Left kidney (tissue), 2 donors: ENCODE measurements around the gene PKNOX2. TPM values are rescaled to one million over a fixed set of nuclear protein-coding genes. Genes with fewer than 3 reads are reported as not detected.

Experiments used
- DNase-seq: peaks from one replicate; pipeline ENCODE4 v3.0.0-alpha.2; 2013
- polyA plus RNA-seq: library from polyadenylated mRNA; unstranded; fragments of 120-200 nt; gene quantifications from one replicate; pipeline ENCODE4 v1.2.1, GENCODE V29; 2013; ENCODE audit not compliant: insufficient read length

The PKNOX2 gene
- polyA plus RNA-seq, 1 donor = 13.9 TPM

- no peak for DNase-seq
Measured at GRCh38 chr11:125446279-125446678, 281.7 kb downstream of the PKNOX2 start.

GRCh38 chr11:125447721-125448120 lies 283.2 kb downstream of the PKNOX2 start:
- no peak for DNase-seq

GRCh38 chr11:125448136-125448535 lies 283.6 kb downstream of the PKNOX2 start:
- no peak for DNase-seq

DNA sequence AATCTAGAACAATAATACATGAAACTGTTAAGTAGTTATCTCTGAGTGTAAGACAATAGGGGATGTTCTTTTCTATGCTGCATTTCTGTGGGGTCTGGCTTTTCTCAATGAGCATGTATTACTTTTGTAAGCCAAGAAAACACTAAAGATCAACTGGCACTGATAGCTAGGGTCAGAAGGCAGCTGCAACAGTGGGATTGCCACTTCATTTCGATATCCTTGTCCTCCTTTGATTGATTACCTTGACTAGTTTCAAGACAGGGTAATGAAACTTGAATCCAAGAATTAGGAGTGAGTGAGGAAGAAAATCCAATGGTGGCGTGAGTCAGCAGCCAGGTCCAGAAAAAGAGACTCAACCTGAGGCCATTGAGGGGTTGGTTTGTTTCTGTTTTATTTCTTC lies 285.0 kb downstream of the PKNOX2 start:
- DNase-seq = no peak

DNA sequence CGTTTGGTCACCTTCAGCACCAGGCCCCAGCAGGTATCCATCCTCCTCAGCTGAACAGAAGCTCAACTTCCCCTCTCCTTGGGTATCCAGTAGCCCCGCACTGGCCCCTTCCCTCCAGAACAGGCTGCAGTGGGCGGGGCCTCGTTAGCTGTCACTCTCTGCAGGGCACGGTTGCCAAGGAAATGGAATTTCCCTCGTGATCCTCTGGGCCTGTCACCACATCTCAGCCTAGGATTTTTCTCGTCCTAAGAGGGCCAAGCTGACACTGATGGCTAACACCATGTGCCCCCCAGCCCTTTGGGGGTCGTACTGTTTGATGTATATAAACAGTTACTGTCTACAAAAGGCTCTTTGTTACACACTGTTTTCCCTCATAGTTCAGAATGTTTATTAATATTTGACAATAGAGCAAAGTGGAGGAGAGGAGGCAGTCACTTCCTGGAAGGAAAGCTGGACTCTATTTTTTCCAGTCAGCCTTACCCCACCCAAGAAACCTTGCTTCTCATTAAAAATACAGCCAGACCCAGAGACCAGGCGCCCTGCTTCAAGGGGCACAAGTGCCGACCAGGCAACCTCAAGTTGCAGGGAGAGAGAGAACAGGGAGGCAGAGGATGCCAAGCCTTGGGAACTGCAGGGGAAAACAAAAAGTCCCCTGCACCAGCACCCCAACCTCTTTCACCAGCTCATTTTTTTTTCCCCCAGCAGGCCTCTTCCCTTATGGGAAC lies 287.0 kb downstream of the PKNOX2 start:
- DNase-seq = peak; percentile 50

GRCh38 chr11:125452125-125452470 lies 287.5 kb downstream of the PKNOX2 start:
- no peak for DNase-seq

DNA sequence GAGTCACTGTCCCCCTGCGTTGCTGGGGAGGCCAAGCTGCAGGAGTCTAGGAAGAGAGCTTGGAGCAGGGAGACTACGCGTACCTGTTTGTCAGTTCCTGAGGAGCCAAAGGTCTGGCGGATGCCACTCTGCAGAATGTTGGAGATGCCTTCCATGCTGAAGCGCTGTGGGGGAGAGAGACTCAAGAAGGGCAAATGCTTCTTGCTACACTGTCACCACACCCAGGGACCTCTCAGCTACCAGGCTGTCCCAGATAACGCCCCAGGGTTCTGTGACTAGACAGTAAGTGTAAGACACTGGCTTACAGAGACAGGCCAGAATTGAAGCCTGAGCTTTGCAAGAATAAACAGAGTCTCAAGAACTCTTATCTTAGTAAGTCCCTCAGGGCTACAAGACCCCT lies 289.5 kb downstream of the PKNOX2 start:
- DNase-seq = no peak

DNA sequence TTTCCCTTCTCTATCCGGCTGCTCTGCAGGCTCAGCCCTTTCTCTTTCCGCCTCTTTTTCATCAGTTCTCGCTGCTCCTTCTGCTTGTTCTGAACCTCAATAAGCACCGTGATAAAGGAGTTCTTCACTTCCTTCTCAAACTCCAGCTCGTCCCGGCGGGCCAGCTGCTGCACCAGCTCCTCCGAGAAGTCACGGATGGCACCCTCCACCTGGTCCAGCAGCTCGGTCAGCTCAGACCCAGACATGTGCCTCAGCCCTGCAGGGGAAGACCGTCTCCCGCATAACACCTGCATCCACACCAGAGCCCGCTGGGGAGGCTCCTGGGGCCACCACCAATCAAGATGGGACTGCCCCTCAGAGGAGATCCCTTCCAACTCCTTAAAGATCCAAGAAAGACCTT lies 291.3 kb downstream of the PKNOX2 start:
- no peak for DNase-seq

GRCh38 chr11:125457814-125458343 lies 293.3 kb downstream of the PKNOX2 start:
- no peak for DNase-seq

- no peak for DNase-seq
Measured at GRCh38 chr11:125460275-125460674, 295.7 kb downstream of the PKNOX2 start.

- DNase-seq = no peak
Measured at GRCh38 chr11:125463590-125464269, 299.2 kb downstream of the PKNOX2 start.

- DNase-seq = no peak
Measured at GRCh38 chr11:125464270-125464662, 299.7 kb downstream of the PKNOX2 start.

GRCh38 chr11:125464666-125465065 lies 300.1 kb downstream of the PKNOX2 start:
- no peak for DNase-seq

GRCh38 chr11:125465255-125465654 lies 300.7 kb downstream of the PKNOX2 start:
- DNase-seq = no peak

GRCh38 chr11:125465701-125466100 lies 301.1 kb downstream of the PKNOX2 start:
- no peak for DNase-seq

- no peak for DNase-seq
Measured at GRCh38 chr11:125468025-125468424, 303.5 kb downstream of the PKNOX2 start.

DNA sequence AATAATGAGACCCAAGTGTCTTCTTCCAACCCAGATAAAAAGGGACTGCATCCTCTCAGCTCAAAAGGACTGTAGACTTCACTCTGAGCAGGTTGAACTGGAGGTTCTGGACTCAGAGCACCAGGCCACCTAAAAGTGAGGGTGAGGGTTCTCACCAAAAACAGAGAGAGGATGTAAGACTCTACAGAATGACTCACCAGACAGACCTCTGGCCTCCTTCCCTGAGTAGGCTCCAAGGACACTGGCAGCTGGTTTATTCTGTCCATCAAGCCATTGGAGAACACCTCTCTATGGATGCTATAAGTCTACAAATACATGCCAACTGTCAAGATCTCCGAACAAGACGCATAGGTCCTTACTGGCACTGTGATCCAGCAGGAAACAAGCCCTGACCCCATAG lies 304.3 kb downstream of the PKNOX2 start:
- DNase-seq = no peak

GRCh38 chr11:125470355-125470754 lies 305.8 kb downstream of the PKNOX2 start:
- no peak for DNase-seq

- no peak for DNase-seq
Measured at GRCh38 chr11:125476721-125477120, 312.2 kb downstream of the PKNOX2 start.

- DNase-seq = no peak
Measured at GRCh38 chr11:125479137-125479536, 314.6 kb downstream of the PKNOX2 start.

GRCh38 chr11:125481531-125481930 lies 317.0 kb downstream of the PKNOX2 start:
- DNase-seq = no peak
